Measurements from ENCODE around the gene TXLNA. TPM values are rescaled to one million over a fixed set of nuclear protein-coding genes. Genes with fewer than 3 reads are reported as not detected.

Gene TXLNA
- polyA plus RNA-seq, 12 donors = 23.8 to 173 (median 35.3) TPM

GRCh38 chr1:32205401-32206370 lies 26.2 kb downstream of the TXLNA start, which contains the start of gene IQCC:
Gene IQCC (plus strand): TSS chr1:32205671. CDS start chr1:32205682, 11 bp downstream.
- DNase-seq = peak; percentile 88

GRCh38 chr1:32208469-32208868 lies 29.0 kb downstream of the TXLNA start:
- DNase-seq = no peak

GRCh38 chr1:32208891-32209328 lies 29.4 kb downstream of the TXLNA start, which contains the start of gene DCDC2B:
Gene DCDC2B (plus strand): TSS chr1:32209089. CDS start chr1:32209094, 5 bp downstream.
- DNase-seq = no peak

GRCh38 chr1:32215629-32216480 lies 36.4 kb downstream of the TXLNA start:
- peak; percentile 46 for DNase-seq

- DNase-seq = no peak
Measured at GRCh38 chr1:32216566-32216965, 37.1 kb downstream of the TXLNA start.

GRCh38 chr1:32219022-32219421 lies 39.5 kb downstream of the TXLNA start:
- DNase-seq = no peak

GRCh38 chr1:32220746-32221580 lies 41.5 kb downstream of the TXLNA start:
- DNase-seq = no peak

GRCh38 chr1:32221581-32221979 lies 42.1 kb downstream of the TXLNA start:
- no peak for DNase-seq

GRCh38 chr1:32221980-32222755 lies 42.7 kb downstream of the TXLNA start, which contains the start of the genes EIF3I and TMEM234:
Gene EIF3I (plus strand): TSS chr1:32222407. CDS start chr1:32222442, 35 bp downstream.
Gene TMEM234 (minus strand): TSS chr1:32222353. CDS start chr1:32222322, 31 bp downstream.
- DNase-seq = peak; percentile 96

- no peak for DNase-seq
Measured at GRCh38 chr1:32223683-32224082, 44.2 kb downstream of the TXLNA start.

- no peak for DNase-seq
Measured at GRCh38 chr1:32224285-32224684, 44.8 kb downstream of the TXLNA start.

- DNase-seq = no peak
Measured at GRCh38 chr1:32228771-32229170, 49.3 kb downstream of the TXLNA start.

- DNase-seq = no peak
Measured at GRCh38 chr1:32231843-32232432, 52.5 kb downstream of the TXLNA start.

GRCh38 chr1:32232558-32233304 lies 53.3 kb downstream of the TXLNA start:
- no peak for DNase-seq

- no peak for DNase-seq
Measured at GRCh38 chr1:32234792-32235191, 55.3 kb downstream of the TXLNA start.

GRCh38 chr1:32239337-32239736 lies 59.9 kb downstream of the TXLNA start:
- no peak for DNase-seq

GRCh38 chr1:32239790-32240139 lies 60.3 kb downstream of the TXLNA start:
- no peak for DNase-seq

- no peak for DNase-seq
Measured at GRCh38 chr1:32240140-32240951, 60.9 kb downstream of the TXLNA start.

Measured in muscle of arm (tissue), 12 donors.